Measurements from ENCODE around the gene COL4A4.

GRCh38 chr2:227127201-227127600, 36.8 kb downstream of the COL4A4 start:
- no peak for TF ChIP-seq CTCF (IDR thresholded peaks at IDR 0.05)
- no peak for TF ChIP-seq ZFX (IDR thresholded peaks at IDR 0.05; ENCODE audit: borderline replicate concordance)
